GM21717 (cell line): Measurements from ENCODE around the gene LGALS3BP.

ENCODE experiments used
- ATAC-seq: cut with Tn5 transposase; IDR thresholded peaks from one replicate; pipeline ENCODE4 v1.9.1; 2021; ENCODE audit warnings: mild to moderate bottlenecking, moderate library complexity; ENCODE audit not compliant: unreplicated experiment

Gene LGALS3BP

DNA sequence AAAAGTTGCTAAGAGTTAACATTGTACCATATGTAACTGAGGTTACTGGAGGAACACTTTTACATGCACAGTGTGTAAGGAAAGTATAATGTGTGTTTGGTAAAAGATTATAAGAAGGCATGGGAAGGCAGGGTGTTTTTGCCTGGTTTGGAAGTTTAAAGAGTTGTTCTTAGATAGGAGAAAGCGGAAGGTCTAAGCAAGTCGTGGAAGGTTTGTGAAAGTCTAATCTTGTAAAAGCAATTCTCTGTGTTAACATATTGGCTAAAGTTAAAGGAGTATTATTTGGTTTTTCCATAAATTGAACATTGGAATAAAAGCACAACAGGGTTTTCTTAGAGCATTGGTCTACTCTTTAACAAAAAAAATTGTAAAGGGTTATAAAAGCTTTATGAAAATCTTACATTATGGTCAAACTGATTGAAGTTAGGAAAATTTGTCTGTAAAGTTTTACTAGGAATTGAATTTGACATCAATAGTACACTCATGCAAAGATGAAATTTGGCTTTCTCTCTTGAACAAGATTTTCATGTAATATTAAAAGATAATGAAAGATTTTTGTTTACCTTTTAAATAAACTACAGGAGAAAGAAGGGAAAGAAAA, 34.5 kb upstream of the LGALS3BP start:
- no peak for ATAC-seq

DNA sequence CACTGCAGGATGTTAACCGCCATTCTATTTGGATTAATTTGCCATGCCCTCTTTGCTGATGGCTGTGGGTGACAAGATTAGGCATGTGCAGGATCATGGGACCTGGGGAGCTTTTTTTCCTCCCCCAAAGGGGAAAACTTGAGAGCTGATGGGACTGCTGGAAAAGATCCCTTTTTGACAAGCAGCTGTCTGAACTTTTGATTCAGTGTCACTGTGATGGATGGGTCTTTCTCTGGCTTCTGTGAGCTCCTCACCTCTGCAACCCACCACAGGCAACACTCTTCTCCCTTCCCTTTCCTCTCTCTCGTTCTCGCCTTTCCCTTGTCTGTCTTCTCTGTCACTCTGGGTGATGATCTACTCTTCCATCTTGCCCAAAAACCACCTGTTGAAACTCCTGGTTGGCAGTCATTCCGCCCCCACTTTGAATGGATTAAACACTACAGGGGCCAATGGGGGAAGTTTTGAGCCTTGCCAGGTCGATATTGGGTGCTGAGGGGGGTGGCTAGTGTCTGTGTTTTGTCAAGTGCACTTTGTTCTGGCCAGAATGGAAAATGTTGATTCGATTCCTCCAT, 32.9 kb upstream of the LGALS3BP start:
- no peak for ATAC-seq

DNA sequence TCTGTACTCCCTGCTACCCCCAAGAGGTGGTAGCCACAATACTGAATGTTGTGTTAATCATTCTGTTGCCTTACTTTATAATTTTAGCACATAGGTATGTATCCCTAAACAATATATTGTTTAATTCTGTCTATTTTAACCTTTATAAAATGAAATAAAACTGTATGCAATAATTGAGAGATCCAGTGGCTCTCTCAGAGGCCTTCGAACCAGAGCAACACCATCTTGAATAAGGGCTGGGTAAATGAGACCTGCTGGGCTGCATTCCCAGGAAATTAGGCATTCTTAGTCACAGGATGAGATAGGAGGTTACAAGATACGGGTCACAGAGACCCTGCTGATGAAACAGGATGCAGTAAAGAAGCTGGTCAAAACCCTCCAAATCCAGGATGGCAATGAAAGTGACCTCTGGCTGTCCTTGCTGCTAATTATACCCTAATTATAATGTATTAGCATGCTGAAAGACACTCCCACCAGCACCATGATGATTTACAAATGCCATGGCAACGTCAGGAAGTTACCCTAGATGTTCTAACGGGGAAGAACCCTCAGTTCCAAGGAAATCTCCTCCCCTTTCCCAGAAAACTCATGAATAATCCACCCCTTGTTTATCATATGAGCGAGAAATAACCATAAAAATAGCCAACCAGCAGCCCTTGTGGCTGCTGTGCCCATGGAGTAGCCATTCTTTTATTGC, 31.9 kb upstream of the LGALS3BP start:
- no peak for ATAC-seq

DNA sequence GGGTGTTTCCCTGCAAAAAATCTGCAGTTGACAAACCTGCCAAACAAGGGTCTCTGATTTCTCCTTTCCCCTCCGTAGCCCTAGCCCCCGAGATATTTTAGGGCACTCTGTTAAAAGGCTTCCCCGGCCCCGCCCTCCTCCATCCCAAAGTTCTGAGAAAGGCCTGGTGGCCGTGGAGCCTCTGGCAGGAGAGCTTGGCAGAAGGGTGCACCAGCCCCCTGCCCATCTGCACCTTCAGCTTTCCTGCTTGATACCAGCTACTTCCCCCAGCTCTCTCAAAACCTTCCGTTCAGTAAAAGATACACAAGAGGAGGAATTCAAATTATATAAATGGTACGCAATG, 30.6 kb upstream of the LGALS3BP start:
- no peak for ATAC-seq

DNA sequence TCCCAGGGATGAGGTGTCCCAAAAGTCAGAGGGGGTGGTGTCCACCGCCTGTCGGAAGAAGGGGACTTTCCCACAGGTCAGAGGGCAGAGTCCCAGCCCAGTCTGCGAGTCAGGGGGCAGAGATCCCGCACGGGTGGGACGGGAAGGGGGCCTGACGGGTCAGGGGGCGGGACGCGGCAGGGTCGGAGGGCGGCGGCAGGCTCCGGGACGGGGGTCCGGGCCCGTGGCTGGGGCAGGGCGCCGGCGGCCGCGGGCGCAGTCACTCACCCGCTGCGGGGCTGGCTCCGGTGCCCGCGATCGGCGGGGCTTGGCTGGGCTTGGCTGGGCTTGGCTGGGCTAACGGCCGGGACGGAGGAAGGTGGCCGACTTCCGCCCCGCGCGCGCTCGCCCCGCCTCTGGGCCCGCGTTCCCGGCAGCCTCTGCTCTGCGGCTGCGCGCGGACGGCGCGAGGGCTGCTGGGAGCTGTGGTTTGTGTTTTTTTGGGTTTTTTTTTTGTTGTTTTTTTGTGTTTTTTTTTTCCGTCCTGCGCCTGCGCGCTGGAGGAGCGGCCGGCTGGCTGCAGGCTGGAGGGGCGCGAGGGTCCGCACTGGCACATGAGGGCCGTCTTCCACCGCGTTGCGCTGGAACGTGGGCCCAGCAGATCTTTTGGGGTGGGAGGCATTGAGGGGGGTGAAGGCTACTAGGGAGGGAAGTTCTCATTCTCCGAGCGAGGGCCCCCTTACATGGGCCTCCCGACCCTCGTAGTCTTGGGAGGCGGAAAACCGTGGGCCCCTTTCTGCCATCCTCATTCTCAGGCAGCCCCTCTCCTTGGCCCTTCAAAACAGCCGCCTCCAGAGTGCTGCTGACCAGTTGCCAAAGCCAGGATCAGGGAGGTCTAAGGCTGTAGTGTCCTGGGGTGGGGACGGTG, 29.9 kb upstream of the LGALS3BP start, which contains the start of gene CANT1:
Gene CANT1 (minus strand): TSS at position 368 of the 907 bp plus-strand sequence. CDS start 12,142 bp downstream, outside the sequence.
- ATAC-seq, result peak; percentile 69

DNA sequence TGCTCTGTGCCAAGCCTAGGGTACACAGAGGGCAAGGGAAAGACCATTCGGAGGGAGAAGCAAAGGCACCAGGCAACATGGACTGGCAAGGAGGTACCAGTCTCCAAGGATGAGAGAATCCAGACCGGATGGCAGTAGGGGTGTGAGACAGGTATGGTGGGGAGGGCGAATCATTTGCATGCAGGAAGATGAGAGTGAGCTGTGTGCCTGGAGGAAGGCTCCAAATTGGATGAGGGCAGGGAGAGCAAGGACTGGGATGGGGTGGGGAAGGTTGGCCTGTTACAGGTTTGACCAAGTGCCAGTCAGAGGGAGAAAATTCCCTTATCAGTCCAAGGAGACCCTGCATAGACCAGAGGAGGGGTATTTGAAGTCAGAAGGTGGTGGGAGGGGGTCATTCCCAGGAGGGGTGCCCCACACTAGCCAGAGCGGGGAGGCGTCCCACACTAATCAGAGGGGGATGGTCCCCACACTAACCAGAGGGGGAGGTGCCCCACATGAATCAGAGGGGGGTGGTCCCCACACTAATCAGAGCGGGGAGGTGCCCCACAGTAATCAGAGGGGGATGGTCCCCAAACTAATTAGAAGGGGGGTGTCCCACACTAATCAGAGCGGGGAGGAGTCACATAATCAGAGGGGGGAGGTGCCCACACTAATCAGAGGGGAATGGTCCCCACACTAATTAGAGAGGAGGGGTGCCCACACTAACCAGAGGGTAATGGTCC, 29.1 kb upstream of the LGALS3BP start:
- ATAC-seq, result no peak

DNA sequence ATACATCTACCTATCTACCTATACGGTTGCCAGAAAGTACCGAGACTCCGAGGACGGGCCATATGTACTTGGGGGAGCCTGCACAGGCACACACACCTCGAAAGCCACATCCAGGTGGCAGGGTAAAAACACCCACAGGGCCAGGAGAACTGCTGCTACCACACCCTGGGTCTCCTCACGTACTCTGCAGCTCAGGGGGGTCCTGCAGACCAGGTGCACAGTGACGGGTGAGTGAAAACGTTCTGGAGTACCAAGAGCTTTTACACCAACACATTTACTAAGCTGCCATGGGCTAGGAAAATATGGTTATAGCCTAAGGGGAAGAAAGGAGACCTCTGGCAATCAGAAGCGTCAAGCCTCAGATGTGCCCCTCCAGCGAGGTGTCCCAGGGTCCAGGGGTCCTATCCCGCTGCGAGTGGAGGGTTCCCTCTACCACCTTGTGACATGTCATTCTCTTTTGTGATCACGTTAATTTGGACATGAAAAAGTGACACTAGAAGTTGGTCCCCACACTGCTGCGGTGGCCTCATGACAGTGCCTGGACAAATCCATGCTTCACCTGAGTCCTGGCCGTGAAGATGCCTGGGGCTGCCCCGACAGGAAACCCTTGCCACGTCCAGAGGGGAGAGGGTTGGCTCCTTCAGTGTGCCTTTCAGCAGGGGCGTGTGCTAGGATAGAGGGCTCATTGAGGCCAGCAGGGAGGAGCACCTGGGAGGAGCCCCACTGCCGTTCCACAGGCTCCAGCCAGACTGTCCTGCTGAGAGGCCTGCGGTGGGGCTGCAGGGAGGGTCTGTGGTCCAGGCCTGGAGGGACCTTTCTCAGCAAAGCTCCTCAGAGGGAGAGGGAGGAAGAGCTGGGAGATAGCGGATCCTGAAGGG, 28.0 kb upstream of the LGALS3BP start:
- no peak for ATAC-seq

DNA sequence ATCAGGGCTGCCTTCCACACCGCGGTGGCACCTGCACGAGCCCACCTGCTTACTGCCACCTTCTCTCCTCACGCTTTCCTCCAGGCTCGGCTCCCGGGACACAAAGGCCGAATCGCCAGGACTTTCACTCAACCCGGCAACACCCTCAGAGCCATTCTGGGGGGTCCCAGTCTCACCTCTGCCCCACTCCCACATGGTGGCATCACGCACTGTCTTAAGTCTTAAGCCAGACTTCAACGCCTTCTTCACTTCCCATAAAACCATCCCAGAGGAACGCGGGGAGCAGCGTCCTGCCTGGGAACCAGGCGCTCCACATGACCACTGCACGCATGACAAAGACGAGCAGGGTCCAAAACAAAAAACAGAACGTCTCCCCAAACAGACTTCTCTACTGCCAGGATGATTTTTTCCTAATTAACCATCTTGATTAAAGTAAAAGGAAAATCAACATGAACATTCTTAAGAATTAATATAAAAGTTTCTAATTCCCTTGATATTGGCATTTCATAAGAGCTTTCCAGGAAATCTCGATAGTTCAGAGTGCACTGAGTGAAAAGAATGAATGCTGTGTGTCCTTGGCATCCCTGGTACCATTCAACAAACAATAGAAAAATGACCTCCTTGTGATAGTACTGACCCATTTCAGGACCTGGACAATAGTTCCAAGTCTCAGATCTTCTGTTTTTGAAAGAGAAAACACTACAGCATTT, 27.2 kb upstream of the LGALS3BP start:
- no peak for ATAC-seq

DNA sequence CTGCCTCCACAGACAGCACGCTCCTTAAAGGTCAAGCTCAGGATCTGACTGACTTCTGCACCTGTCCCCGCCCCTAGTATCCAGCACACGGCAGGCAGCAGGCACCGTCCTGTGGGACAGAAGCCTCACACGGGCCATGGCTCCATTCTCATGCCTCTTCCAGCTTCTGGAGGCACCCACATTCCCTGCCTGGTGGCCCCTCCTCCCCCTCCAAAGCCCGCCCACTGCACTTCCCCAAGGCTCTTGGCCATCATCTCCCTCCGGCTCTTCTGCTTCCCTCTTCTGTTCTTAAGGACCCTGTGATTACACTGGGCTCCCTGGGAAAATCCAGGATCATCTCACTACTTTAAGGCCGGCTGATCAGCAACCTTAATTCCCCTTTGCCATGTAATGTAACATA, 26.3 kb upstream of the LGALS3BP start:
- no peak for ATAC-seq

DNA sequence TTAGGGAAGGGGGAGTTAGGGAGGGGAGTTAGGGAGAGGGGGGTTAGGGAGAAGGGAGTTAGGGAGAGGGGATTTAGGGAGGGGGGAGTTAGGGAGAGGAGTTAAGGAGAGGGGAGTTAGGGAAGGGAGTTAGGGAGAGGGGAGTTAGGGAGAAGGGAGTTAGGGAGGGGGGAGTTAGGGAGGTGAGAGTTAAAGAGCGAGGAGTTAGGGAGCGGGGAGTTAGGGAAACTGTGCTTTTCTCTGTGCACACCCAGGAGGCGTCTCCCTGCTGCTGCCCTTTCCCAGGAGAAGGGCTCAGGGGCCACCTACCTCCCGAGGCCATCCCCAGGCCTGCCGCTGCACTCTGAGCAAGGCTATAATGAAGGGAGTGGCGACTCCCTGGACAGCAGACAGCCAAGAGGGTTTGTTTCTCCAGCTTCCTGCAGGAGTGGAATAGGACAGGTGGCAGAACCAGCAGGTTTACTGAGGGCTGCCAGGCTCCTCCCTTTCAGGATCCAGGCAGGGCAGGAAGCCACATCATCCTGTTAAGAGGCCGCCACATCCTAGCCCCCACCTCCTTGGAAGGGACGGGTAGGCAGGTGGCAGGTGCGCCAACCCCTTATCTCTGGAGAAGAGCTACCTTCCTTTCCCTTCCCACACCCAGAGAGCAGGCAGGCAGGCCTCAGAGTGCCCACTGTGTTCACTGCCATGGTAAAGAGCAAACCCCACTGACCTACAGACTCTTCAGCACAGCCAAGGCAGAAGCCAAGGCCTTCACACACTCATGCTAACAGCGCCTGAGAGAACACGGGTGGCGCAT, 25.5 kb upstream of the LGALS3BP start:
- no peak for ATAC-seq

DNA sequence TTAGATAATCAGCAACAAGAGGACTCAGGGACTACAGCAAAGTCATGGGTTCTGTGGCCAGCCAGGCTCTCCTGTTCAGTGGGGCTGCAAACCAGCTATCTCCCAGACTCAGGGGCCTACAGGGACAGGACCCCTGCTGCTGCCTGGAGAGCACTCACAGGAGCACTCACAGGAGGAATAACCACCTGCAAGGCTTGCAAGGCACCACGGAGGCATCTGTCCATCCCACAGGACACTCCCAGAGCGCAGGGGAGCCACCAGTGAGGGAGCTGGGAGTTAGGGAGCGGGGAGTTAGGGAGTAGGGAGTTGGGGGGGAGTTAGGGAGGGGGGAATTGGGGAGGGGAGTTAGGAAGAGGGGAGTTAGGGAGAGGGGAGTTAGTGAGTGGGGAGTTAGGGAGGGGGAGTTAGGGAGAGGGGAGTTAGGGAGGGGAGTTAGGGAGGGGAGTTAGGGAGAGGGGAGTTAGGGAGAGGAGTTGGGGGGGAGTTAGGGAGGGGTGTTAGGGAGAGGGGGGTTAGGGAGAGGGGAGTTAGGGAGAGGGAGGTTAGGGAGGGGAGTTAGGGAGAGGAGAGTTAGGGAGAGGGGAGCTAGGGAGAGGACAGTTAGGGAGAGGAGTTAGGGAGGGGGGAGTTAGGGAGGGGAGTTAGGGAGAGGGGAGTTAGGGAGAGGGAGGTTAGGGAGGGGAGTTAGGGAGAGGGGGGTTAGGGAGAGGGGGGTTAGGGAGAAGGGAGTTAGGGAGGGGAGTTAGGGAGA, 24.1 kb upstream of the LGALS3BP start:
- ATAC-seq, result no peak

DNA sequence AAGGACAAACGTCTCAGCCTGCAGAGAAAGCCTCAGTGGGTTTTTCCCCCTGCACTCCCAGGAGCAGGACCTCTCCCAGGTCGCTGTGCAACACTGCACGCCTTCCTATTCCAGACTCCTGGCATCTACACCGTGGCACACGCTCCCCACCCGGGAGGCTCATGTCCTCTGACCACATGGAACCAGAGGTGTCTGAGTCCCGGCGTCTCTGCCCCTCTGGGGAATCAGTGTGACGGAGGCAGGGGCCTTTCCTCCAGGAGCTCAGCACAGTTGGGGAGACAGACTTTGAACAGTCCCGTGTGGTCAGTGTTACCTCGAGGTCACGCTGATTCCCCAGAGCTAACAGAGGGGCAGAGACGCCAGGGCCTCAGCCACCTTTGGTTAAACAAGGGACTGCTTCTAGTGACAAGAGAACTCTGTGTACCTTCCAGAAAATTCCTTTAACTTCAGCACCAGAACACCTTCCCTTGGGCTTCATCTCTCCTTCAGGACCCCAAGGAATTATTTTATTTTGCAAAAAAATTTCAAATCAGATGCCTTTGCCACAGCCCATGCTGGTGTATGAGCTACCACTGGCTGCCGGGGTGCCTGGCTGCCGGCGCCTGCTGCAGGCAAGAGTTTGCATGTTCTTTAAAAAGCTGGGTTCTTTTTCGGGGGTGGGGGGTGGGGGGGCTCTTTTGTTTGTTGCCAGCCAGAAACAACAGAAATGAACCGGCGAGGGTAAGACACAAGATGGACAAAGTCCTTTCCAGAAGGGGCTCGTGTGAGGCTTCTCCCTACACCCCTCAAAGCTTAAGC, 23.3 kb upstream of the LGALS3BP start:
- ATAC-seq, result no peak

DNA sequence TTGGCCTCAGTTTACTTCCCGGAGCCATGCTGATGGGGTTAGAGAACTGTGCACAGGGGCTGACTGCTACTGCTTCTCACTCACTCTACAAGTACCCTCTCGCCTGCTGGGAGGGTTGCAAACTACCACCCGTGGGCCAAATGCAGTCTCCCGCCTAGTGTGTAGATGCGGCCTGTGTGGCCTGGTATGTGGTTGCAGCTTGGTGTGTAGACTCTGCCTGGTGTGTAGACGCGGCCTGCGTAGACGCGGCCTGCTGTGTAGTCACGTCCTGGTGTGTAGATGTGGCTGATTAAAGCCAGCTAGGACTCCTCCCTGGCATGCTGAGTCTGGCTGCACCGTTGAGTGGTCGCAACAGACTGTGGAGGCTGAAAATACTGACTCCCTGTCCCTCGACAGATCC, 22.6 kb upstream of the LGALS3BP start:
- no peak for ATAC-seq

DNA sequence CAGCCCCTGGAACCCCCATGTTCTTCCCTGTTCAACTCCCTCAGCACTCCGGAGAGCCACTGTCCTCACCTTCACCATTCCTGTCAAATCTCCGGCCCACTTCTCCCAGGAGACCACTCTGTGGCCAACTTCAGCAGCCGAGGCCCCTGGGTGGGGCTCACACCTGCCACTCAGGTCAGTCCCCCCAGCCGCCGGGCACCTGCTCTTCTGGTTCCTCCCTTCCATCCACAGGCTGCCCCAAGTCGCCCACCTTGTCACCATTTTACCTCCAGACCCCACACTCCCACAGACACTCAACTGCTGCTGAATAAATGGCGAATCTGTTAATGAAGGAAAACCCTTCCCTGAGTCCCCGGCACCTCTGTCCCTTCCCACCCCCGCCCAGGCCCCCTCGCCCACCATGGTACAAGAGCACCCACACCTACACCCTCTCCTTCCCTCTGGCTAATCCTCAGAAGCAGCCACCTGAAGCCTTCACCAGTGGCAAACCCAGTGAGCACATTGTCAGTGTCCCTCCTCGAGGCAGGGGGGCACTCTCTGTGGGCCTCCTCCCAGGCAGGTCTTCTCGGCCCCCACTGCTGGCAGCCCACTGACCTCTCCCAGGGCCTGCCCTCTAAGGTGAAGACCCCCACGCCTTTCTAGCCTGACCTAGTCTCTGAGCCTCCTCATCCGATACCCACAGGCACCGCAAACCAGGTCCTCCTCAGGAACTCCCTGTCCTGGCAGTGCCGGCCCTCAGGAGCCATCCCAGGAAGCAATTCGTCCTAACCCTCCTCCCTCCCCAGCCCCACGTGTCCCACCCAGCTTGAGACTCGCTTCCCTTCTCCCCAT, 21.7 kb upstream of the LGALS3BP start:
- ATAC-seq, result no peak

DNA sequence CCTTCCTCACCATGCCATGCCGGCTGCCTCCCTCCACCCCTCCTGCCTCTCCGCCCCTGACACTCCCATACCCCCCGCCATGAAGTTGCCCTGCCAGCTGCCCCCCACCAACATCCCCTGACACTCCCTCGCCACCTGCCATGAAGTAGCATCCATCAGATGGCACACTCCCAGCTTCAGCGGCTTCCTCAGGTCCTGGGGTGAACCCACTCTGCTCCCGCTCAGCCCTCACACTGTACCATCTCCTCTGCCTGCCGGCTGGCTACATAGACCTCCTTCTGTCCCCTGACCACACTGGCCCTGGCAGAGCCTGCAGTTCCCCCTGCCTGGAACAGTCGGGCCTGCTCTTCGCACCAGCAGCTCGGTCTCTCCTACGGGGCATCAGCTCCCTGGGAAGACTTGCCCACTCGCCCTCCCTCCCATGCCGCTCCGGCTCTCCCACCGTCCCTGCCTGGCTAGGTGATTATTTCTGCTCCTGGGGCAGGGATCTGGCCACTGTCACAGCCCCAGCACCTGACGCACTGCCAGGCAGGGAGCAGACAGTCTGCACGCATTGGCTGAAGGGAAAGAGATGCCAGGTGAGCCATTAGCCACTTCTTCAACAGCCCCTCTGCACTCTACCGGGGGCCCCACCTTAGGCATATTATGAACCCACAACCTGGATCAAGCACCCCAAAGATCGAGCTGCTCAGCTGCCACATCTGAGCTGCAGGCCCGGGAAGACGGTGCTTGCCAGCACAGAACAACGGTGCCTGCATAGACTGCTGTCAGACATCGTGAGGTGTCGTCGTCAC, 20.9 kb upstream of the LGALS3BP start:
- no peak for ATAC-seq
